IMR-90 (cell line): ENCODE data around the gene AP4S1.
"Not testable (repeated sequence)": the region's sequence is repeated elsewhere in the genome, so short reads cannot be mapped to it uniquely, and the experiment has no call there.

ENCODE experiments used
- BHLHE40 ChIP-seq: fragments of 150-350 bp; IDR thresholded peaks from 2 replicates; pipeline ENCODE4 v1.6.1; 2016; ENCODE audit warnings: mild to moderate bottlenecking, low read depth, low read length
- CEBPB ChIP-seq: IDR thresholded peaks from 2 replicates; pipeline ENCODE4 v1.6.1; 2012; ENCODE audit warnings: low read depth, low read length, improper control_type of control experiment
- CHD1 ChIP-seq: IDR thresholded peaks from 2 replicates; pipeline ENCODE4 v1.6.1; 2012; ENCODE audit warnings: low read depth, low read length, improper control_type of control experiment
- CTCF ChIP-seq: conservative IDR thresholded peaks from 2 replicates; pipeline ENCODE4 v1.5.1; 2012; ENCODE audit warnings: mild to moderate bottlenecking, low read depth, low read length, improper control_type of control experiment
- FOS ChIP-seq: fragments of 150-350 bp; IDR thresholded peaks from 2 replicates; pipeline ENCODE4 v1.6.1; 2016; ENCODE audit warnings: low read depth, low read length
- MAFK ChIP-seq: IDR thresholded peaks from 2 replicates; pipeline ENCODE4 v1.6.1; 2012; ENCODE audit warnings: low read depth, low read length, improper control_type of control experiment
- MXI1 ChIP-seq: IDR thresholded peaks from 2 replicates; pipeline ENCODE4 v1.6.1; 2012; ENCODE audit warnings: low read depth, mild to moderate bottlenecking, low read length, moderate library complexity, borderline replicate concordance
- NFE2L2 ChIP-seq: fragments of 150-350 bp; IDR thresholded peaks from 2 replicates; pipeline ENCODE4 v1.6.1; 2016; ENCODE audit warnings: low read depth, mild to moderate bottlenecking, low read length
- POLR2A ChIP-seq: IDR thresholded peaks from 2 replicates; pipeline ENCODE4 v1.6.1; 2012; ENCODE audit warnings: mild to moderate bottlenecking, low read depth, low read length
- RAD21 ChIP-seq: IDR thresholded peaks from 2 replicates; pipeline ENCODE4 v1.6.1; 2012; ENCODE audit warnings: low read length, improper control_type of control experiment
- RFX5 ChIP-seq: IDR thresholded peaks from 2 replicates; pipeline ENCODE4 v1.8.0; 2012; ENCODE audit warnings: low read depth, mild to moderate bottlenecking, low read length, moderate library complexity
- SMC3 ChIP-seq: fragments of 150-350 bp; IDR thresholded peaks from 2 replicates; pipeline ENCODE4 v1.6.1; 2016; ENCODE audit warnings: low read depth, mild to moderate bottlenecking, antibody characterized with exemption, low read length, moderate library complexity
- USF2 ChIP-seq: fragments of 150-350 bp; IDR thresholded peaks from 2 replicates; pipeline ENCODE4 v1.6.1; 2017; ENCODE audit warnings: mild to moderate bottlenecking, antibody characterized with exemption, low read length, low read depth

- TF ChIP-seq POLR2A, CTCF, RAD21, BHLHE40, CHD1, MAFK, NFE2L2, RFX5, FOS, MXI1, CEBPB, SMC3, USF2: not testable (repeated sequence)
These were observed 70.4 kb downstream of the AP4S1 start for GRCh38 chr14:31095817-31096216.
